Type B pancreatic cell (in vitro differentiated cells): Measurements from ENCODE around the gene EXOC4. TPM values are rescaled to one million over a fixed set of nuclear protein-coding genes. Genes with fewer than 3 reads are reported as not detected.

Experiments
- DNase-seq: peaks from one replicate; pipeline ENCODE4 v3.0.0; 2021; ENCODE audit warnings: mixed read lengths; ENCODE audit not compliant: unreplicated experiment; ENCODE audit errors: extremely low spot score
- H3K27ac Mint-ChIP-seq: 2 replicates; pipeline ENCODE4 v1.8.0; 2021; ENCODE audit warnings: mild to moderate bottlenecking, mixed read lengths
- H3K27me3 Mint-ChIP-seq: 2 replicates; pipeline ENCODE4 v1.8.0; 2021; ENCODE audit warnings: mixed read lengths
- H3K36me3 Mint-ChIP-seq: 2 replicates; pipeline ENCODE4 v1.8.0; 2021; ENCODE audit warnings: mixed read lengths
- H3K4me1 Mint-ChIP-seq: one replicate; pipeline ENCODE4 v1.8.0; 2021; ENCODE audit warnings: mixed read lengths; ENCODE audit not compliant: unreplicated experiment
- H3K4me3 Mint-ChIP-seq: 2 replicates; pipeline ENCODE4 v1.8.0; 2021; ENCODE audit warnings: mild to moderate bottlenecking, mixed read lengths
- H3K9me3 Mint-ChIP-seq: 2 replicates; pipeline ENCODE4 v1.8.0; 2021; ENCODE audit warnings: mixed read lengths
- CTCF ChIP-seq: fragments of 200-600 bp; sonication (generic); conservative IDR thresholded peaks from 2 replicates; pipeline ENCODE4 v1.5.0; 2021; ENCODE audit warnings: antibody characterized with exemption, mild to moderate bottlenecking
- total RNA-seq: library from RNA; stranded (reverse); gene quantifications from 2 replicates; pipeline ENCODE4 v1.2.1, GENCODE V29; 2021; ENCODE audit warnings: low replicate concordance

EXOC4 gene
- total RNA-seq, 1 donor from 2014 or later: 95.5 TPM

- Mint-ChIP-seq H3K4me1 (peaks cover 19% of the 10 kb centered on the region), H3K36me3 (peaks cover 8% of the 10 kb centered on the region), H3K9me3 (no peaks in the 10 kb centered on the region), H3K4me3 (no peak overlapping the region), H3K27me3 (peaks cover 3% of the 10 kb centered on the region), H3K27ac (no peak overlapping the region)
- DNase-seq: no peak
- TF ChIP-seq CTCF: no peak
Measured at GRCh38 chr7:133682364-133683181, 429.7 kb downstream of the EXOC4 start.

GRCh38 chr7:133683182-133683454 is 430.2 kb downstream of the EXOC4 start:
- Mint-ChIP-seq H3K9me3 (no peaks in the 10 kb centered on the region), H3K4me3 (no peak overlapping the region), H3K27me3 (peaks cover 3% of the 10 kb centered on the region), H3K27ac (no peak overlapping the region), H3K36me3 (peaks cover 8% of the 10 kb centered on the region), H3K4me1 (peaks cover 19% of the 10 kb centered on the region)
- DNase-seq: no peak
- no peak for TF ChIP-seq CTCF

GRCh38 chr7:133688483-133689239 is 435.8 kb downstream of the EXOC4 start:
- Mint-ChIP-seq H3K9me3 (peaks cover 7% of the 10 kb centered on the region), H3K27me3 (peaks cover 8% of the 10 kb centered on the region), H3K4me3 (no peak overlapping the region), H3K4me1 (peaks cover 15% of the 10 kb centered on the region), H3K36me3 (peaks cover 8% of the 10 kb centered on the region), H3K27ac (peak overlapping the region; percentile 70)
- TF ChIP-seq CTCF: no peak
- DNase-seq: no peak

GRCh38 chr7:133690740-133691139 is 437.9 kb downstream of the EXOC4 start:
- Mint-ChIP-seq H3K9me3 (peaks cover 13% of the 10 kb centered on the region), H3K36me3 (peaks cover 6% of the 10 kb centered on the region), H3K27me3 (peaks cover 5% of the 10 kb centered on the region), H3K27ac (no peak overlapping the region), H3K4me3 (no peak overlapping the region), H3K4me1 (peaks cover 15% of the 10 kb centered on the region)
- TF ChIP-seq CTCF: no peak
- no peak for DNase-seq

- Mint-ChIP-seq H3K36me3 (peaks cover 4% of the 10 kb centered on the region), H3K27ac (no peak overlapping the region), H3K4me1 (peaks cover 15% of the 10 kb centered on the region), H3K27me3 (peaks cover 5% of the 10 kb centered on the region), H3K9me3 (peaks cover 13% of the 10 kb centered on the region), H3K4me3 (no peak overlapping the region)
- DNase-seq: no peak
- no peak for TF ChIP-seq CTCF
Measured at GRCh38 chr7:133691727-133692610, 439.1 kb downstream of the EXOC4 start.
